GM12892 (cell line): ENCODE measurements around the gene ACADS.

ENCODE experiments used
- POLR2A ChIP-seq: IDR thresholded peaks from 2 replicates; pipeline ENCODE4 v1.6.1; 2011; ENCODE audit warnings: low read depth, low read length, control low read depth
- POLR2AphosphoS5 ChIP-seq: IDR thresholded peaks from 2 replicates; pipeline ENCODE4 v1.6.1; 2011; ENCODE audit warnings: low read depth, low read length, control low read depth
- TAF1 ChIP-seq: IDR thresholded peaks from 2 replicates; pipeline ENCODE4 v1.6.1; 2011; ENCODE audit warnings: low read depth, mild to moderate bottlenecking, control low read depth, low read length, borderline replicate concordance

DNA sequence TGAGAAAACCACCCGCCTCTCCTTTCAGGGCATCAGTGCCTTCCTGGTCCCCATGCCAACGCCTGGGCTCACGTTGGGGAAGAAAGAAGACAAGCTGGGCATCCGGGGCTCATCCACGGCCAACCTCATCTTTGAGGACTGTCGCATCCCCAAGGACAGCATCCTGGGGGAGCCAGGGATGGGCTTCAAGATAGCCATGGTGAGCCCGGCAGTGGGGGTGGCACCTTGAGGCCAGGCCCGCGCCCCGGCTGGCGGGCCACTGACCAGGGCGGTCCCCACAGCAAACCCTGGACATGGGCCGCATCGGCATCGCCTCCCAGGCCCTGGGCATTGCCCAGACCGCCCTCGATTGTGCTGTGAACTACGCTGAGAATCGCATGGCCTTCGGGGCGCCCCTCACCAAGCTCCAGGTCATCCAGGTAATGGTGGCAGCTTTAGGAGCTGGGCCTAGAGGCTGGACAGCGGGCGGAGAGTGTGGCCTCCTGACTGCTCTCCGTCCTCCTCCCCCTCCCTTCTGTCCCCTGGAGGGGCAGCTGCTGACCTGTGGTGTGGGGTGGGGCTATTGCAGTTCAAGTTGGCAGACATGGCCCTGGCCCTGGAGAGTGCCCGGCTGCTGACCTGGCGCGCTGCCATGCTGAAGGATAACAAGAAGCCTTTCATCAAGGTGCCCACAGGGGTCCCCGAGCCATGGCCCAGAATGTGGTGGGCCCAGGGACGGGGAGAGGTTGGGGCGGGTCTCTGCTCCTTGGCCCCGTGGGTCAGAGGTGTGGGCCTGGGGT is 12.8 kb downstream of the ACADS start:
- TF ChIP-seq POLR2A (no peak), TAF1 (no peak), POLR2AphosphoS5 (no peak)
